Right lobe of liver (tissue), 4 donors: ENCODE data around the gene RBBP9.

Source experiments
- CTCF ChIP-seq, 4 donors: fragments of 200-600 bp in 3 of 4; fragments of 450-650 bp in 1 of 4; IDR thresholded peaks; one replicate each; pipeline versions ENCODE4 v1.5.1 to v1.8.0; 2016 to 2022; ENCODE audit warnings: antibody characterized with exemption in 4 of 4, mild to moderate bottlenecking in 2 of 4
- POLR2A ChIP-seq: fragments of 450-650 bp; IDR thresholded peaks from one replicate; pipeline ENCODE4 v1.6.1; 2017; ENCODE audit warnings: antibody characterized with exemption, mild to moderate bottlenecking
- donor health status: DM: no; HTN: no; CAD: no.
- donor health status: DM: no; HTN: no; CAD: no.
- donor health status: DM: no; HTN: yes; CAD: no.

GRCh38 chr20:18466574-18466893 is 30.5 kb downstream of the RBBP9 start:
- TF ChIP-seq CTCF (IDR thresholded peaks at IDR 0.05) (no peak), POLR2A (no peak)
